Cardiac muscle cell (in vitro differentiated cells and primary cell): ENCODE results near the gene SLC12A7. TPM values are rescaled to one million over a fixed set of nuclear protein-coding genes. Genes with fewer than 3 reads are reported as not detected.
"Not testable (repeated sequence)": the region's sequence is repeated elsewhere in the genome, so short reads cannot be mapped to it uniquely, and the experiment has no call there.

Source experiments
- DNase-seq, 2 donors: peaks; one replicate each; pipeline versions ENCODE4 v3.0.0 to v3.0.0-alpha.2; 2010 to 2017; ENCODE audit warnings: low read depth in 1 of 2, low spot score in 1 of 2
- H3K27ac ChIP-seq: fragments of 200-600 bp; sonication (generic); 2 replicates; pipeline ENCODE4 v1.5.1; 2016
- H3K27me3 ChIP-seq: fragments of 200-600 bp; sonication (generic); 2 replicates; pipeline ENCODE4 v1.6.0; 2016; ENCODE audit warnings: control low read depth
- H3K36me3 ChIP-seq: fragments of 200-600 bp; sonication (generic); 2 replicates; pipeline ENCODE4 v1.5.1; 2016; ENCODE audit warnings: control low read depth
- H3K4me1 ChIP-seq: fragments of 200-600 bp; sonication (generic); 2 replicates; pipeline ENCODE4 v1.8.1; 2017; ENCODE audit warnings: low read depth, mild to moderate bottlenecking, mixed run types
- H3K4me3 ChIP-seq: fragments of 200-600 bp; sonication (generic); 2 replicates; pipeline ENCODE4 v1.5.1; 2016; ENCODE audit warnings: mild to moderate bottlenecking
- H3K9me3 ChIP-seq: fragments of 200-600 bp; sonication (generic); 2 replicates; pipeline ENCODE4 v1.5.1; 2017; ENCODE audit warnings: low read depth, mild to moderate bottlenecking, control low read depth
- CTCF ChIP-seq: IDR thresholded peaks from 2 replicates; pipeline ENCODE4 v1.5.1; 2012; ENCODE audit warnings: low read depth, mild to moderate bottlenecking, low read length
- polyA plus RNA-seq: library from polyadenylated mRNA; unstranded; fragments of >200 nt; fragmentation: Nextera tagmentation; extraction: Ambion mirVana; gene quantifications from 2 replicates; pipeline ENCODE4 v1.2.1, GENCODE V29; 2016
- total RNA-seq: library from RNA; depleted of rRNA; stranded (reverse); fragments of >200 nt; gene quantifications from 2 replicates; pipeline ENCODE4 v1.2.3, GENCODE V29; 2016

The SLC12A7 gene
- total and polyA plus RNA-seq, 2 experiments from 2014 or later = 14.1 to 29.9 TPM

GRCh38 chr5:1064383-1065142, 47.3 kb downstream of the SLC12A7 start:
- Histone ChIP-seq H3K4me1 (no peaks in the 10 kb centered on the region), H3K36me3 (no peaks in the 10 kb centered on the region), H3K27ac (no peak overlapping the region), H3K27me3 (no peaks in the 10 kb centered on the region), H3K4me3 (no peak overlapping the region), H3K9me3 (no peaks in the 10 kb centered on the region)
- no peak for TF ChIP-seq CTCF
- DNase-seq = no peak

GRCh38 chr5:1063661-1064382, 48.0 kb downstream of the SLC12A7 start:
- no peaks in the 10 kb centered on the region for H3K27me3 ChIP-seq
- H3K36me3 ChIP-seq = no peaks in the 10 kb centered on the region
- DNase-seq = no peak
- TF ChIP-seq CTCF = no peak
- no peak overlapping the region for H3K27ac ChIP-seq
- no peaks in the 10 kb centered on the region for H3K9me3 ChIP-seq
- H3K4me3 ChIP-seq = no peak overlapping the region
- no peaks in the 10 kb centered on the region for H3K4me1 ChIP-seq

GRCh38 chr5:1062761-1063568, 48.9 kb downstream of the SLC12A7 start:
- DNase-seq = no peak
- H3K27me3 ChIP-seq = no peaks in the 10 kb centered on the region
- TF ChIP-seq CTCF = no peak
- H3K27ac ChIP-seq = no peak overlapping the region
- H3K4me1 ChIP-seq = no peaks in the 10 kb centered on the region
- no peaks in the 10 kb centered on the region for H3K36me3 ChIP-seq
- H3K4me3 ChIP-seq = no peak overlapping the region
- no peaks in the 10 kb centered on the region for H3K9me3 ChIP-seq

- no peak for DNase-seq
- no peak overlapping the region for H3K4me3 ChIP-seq
- no peaks in the 10 kb centered on the region for H3K36me3 ChIP-seq
- H3K27me3 ChIP-seq = no peaks in the 10 kb centered on the region
- no peak overlapping the region for H3K27ac ChIP-seq
- H3K4me1 ChIP-seq = no peaks in the 10 kb centered on the region
- no peak for TF ChIP-seq CTCF
- no peaks in the 10 kb centered on the region for H3K9me3 ChIP-seq
Measured at GRCh38 chr5:1061916-1062315, 49.9 kb downstream of the SLC12A7 start.

- not testable (repeated sequence) for H3K36me3 ChIP-seq, H3K27me3 ChIP-seq, H3K4me3 ChIP-seq, H3K9me3 ChIP-seq, H3K4me1 ChIP-seq, DNase-seq, H3K27ac ChIP-seq
Measured at GRCh38 chr5:1061292-1061691, 50.6 kb downstream of the SLC12A7 start.

GRCh38 chr5:1060535-1060981, 51.3 kb downstream of the SLC12A7 start:
- H3K9me3 ChIP-seq = no peaks in the 10 kb centered on the region
- no peaks in the 10 kb centered on the region for H3K36me3 ChIP-seq
- no peak overlapping the region for H3K27ac ChIP-seq
- no peaks in the 10 kb centered on the region for H3K4me1 ChIP-seq
- no peaks in the 10 kb centered on the region for H3K27me3 ChIP-seq
- H3K4me3 ChIP-seq = no peak overlapping the region
- no peak for DNase-seq
- TF ChIP-seq CTCF = no peak
